ENCODE measurements around the gene TNFRSF17. TPM values are rescaled to one million over a fixed set of nuclear protein-coding genes. Genes with fewer than 3 reads are reported as not detected.

The TNFRSF17 gene
- polyA plus RNA-seq, 2 of the 4 experiments (the other 2 are of a cell fraction): not detected

DNA sequence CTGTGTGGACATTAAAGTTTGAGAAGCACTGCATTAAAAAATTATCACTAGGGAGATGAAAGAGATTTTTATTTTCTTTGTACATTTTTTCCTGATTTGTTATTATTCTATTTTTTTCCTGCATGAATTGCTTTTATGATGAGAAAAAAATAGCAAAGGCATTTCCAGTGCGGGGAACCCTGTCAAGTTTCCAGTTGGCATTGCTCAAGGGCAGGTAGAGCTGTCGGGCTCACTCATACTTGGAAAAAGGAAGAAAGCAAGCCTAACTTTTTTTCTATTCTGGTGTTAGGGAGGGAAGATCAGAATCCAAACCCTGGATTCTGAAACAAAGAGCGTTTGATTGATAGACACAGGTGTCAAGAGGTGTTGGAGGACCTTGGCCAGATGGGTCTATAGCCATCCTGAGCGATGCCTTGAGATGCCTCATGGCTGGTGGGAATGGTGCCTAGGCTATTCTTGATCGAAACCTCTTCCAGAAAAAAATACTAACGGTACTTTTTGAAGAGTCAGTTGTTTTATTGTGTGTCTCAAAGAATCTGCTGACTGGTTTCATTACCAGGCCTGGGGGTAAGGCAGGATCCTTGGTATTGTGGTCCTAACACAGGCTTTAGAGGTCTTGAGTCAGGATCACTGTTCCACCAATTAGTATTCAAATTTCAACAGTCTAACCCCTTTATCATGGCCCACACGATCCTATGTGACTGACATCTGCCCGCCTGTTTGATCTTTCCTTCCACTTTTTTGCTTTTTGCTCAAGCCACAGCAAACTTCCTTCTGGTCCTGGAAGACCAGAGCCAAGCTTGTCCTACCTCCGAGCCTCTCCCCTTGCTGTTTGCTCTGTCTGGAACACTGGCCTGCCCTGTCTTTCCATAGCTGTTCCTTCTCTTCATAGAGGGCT, 31.7 kb downstream of the TNFRSF17 start:
- no peaks in the 10 kb centered on the region for H3K4me1 ChIP-seq
- H3K27ac ChIP-seq: no peak overlapping the region
- no peaks in the 10 kb centered on the region for H3K9me3 ChIP-seq
- H3K4me3 ChIP-seq: no peak overlapping the region
- ChIA-PET CTCF (interaction anchor here (1.1 to 1.4 kb wide), 2 partner anchors 11 to 72 kb away, joined by 5 read pairs; no protein-coding TSS in a partner anchor), POLR2A (interaction anchor here (0.8 kb wide), 1 partner anchor 20 kb away, joined by 3 read pairs; the partner anchor contains the start of gene SNX29)
- 80% methylated on average over 9 of the region's 9 CpGs for WGBS (ENCODE audit: missing lambda C conversion rate)
- no peak for DNase-seq (ENCODE audit: low read depth in 1 of 2, low spot score in 1 of 2)
- TF ChIP-seq, protein P1, sequence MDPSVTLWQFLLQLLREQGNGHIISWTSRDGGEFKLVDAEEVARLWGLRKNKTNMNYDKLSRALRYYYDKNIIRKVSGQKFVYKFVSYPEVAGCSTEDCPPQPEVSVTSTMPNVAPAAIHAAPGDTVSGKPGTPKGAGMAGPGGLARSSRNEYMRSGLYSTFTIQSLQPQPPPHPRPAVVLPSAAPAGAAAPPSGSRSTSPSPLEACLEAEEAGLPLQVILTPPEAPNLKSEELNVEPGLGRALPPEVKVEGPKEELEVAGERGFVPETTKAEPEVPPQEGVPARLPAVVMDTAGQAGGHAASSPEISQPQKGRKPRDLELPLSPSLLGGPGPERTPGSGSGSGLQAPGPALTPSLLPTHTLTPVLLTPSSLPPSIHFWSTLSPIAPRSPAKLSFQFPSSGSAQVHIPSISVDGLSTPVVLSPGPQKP (IDR thresholded peaks at IDR 0.05; ENCODE audit: low read depth, low read length): no peak
- TF ChIP-seq, protein P2, sequence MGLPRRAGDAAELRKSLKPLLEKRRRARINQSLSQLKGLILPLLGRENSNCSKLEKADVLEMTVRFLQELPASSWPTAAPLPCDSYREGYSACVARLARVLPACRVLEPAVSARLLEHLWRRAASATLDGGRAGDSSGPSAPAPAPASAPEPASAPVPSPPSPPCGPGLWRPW (IDR thresholded peaks at IDR 0.05): no peak
- no peak for TF ChIP-seq TFCP2L1 (CRISPR knock-in tag; IDR thresholded peaks at IDR 0.05)
- TF ChIP-seq TP53 (CRISPR knock-in tag; IDR thresholded peaks at IDR 0.05): no peak
- TF ChIP-seq RARB (CRISPR knock-in tag; IDR thresholded peaks at IDR 0.05): no peak
- TF ChIP-seq, protein P3, sequence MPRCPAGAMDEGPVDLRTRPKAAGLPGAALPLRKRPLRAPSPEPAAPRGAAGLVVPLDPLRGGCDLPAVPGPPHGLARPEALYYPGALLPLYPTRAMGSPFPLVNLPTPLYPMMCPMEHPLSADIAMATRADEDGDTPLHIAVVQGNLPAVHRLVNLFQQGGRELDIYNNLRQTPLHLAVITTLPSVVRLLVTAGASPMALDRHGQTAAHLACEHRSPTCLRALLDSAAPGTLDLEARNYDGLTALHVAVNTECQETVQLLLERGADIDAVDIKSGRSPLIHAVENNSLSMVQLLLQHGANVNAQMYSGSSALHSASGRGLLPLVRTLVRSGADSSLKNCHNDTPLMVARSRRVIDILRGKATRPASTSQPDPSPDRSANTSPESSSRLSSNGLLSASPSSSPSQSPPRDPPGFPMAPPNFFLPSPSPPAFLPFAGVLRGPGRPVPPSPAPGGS (IDR thresholded peaks at IDR 0.05): no peak
- TF ChIP-seq, protein P4, sequence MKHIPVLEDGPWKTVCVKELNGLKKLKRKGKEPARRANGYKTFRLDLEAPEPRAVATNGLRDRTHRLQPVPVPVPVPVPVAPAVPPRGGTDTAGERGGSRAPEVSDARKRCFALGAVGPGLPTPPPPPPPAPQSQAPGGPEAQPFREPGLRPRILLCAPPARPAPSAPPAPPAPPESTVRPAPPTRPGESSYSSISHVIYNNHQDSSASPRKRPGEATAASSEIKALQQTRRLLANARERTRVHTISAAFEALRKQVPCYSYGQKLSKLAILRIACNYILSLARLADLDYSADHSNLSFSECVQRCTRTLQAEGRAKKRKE (CRISPR knock-in tag; IDR thresholded peaks at IDR 0.05; ENCODE audit: low read depth): no peak
- no peak for TF ChIP-seq RNF2 (IDR thresholded peaks at IDR 0.05; ENCODE audit: borderline replicate concordance, low read depth)
- no peak for TF ChIP-seq KDM5A (IDR thresholded peaks at IDR 0.05)
- no peak for TF ChIP-seq GATA3 (IDR thresholded peaks at IDR 0.05; ENCODE audit: borderline replicate concordance)
- FAIRE-seq: no peak
- ATAC-seq: no peak
- no peak overlapping the region for H3K4me2 ChIP-seq

DNA sequence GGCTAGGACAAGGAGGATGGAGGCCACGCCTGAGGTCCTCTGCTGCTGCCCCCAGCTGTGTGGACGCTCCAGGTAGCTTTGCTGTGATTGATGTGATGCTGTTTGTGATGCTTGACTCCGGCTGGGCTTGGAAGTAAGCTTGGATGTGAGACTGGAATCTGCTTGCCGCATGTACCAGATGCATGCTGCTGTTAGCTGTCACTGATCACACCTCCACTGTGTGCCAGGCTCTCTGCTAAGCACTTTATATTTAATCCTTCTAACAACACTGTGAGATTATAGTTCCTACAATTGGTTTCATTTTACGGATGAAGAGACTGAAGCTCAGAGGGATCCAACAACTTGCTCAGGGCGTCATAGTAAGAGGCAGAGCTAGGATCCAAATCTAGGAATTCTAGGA, 35.0 kb downstream of the TNFRSF17 start:
- FAIRE-seq (no peak), DNase-seq (ENCODE audit: low read depth in 1 of 2, low spot score in 1 of 2) (no peak), ATAC-seq (no peak)
- no peak overlapping the region for H3K4me3 ChIP-seq
- 79% methylated on average over 6 of the region's 6 CpGs for WGBS (ENCODE audit: missing lambda C conversion rate)
- ChIA-PET CTCF (interaction anchor here (0.9 to 2.3 kb wide), 4 partner anchors 19 to 68 kb away, joined by 3 to 9 read pairs (median 4); no protein-coding TSS in a partner anchor), POLR2A (interaction anchor here (1.6 kb wide), 1 partner anchor 23 kb away, joined by 5 read pairs; the partner anchor contains the start of gene SNX29)
- no peaks in the 10 kb centered on the region for H3K4me1 ChIP-seq
- H3K4me2 ChIP-seq: no peak overlapping the region
- H3K9me3 ChIP-seq: no peaks in the 10 kb centered on the region
- TF ChIP-seq ZFP36 (IDR thresholded peaks at IDR 0.05; ENCODE audit: borderline replicate concordance, partially characterized antibody) (no peak), ZSCAN20 (CRISPR knock-in tag; IDR thresholded peaks at IDR 0.05) (no peak), MAFK (IDR thresholded peaks at IDR 0.05; ENCODE audit: partially characterized antibody) (no peak), HDAC2 (IDR thresholded peaks at IDR 0.05) (no peak), MAZ (IDR thresholded peaks at IDR 0.05; ENCODE audit: borderline replicate concordance, low read depth, low read length) (no peak), FOSL2 (IDR thresholded peaks at IDR 0.05) (no peak), FOSL2 (CRISPR knock-in tag; IDR thresholded peaks at IDR 0.05) (no peak), CBX8 (IDR thresholded peaks at IDR 0.05) (no peak), POLR2AphosphoS2 (conservative IDR thresholded peaks at IDR 0.05; ENCODE audit: low read length) (no peak), CHD4 (IDR thresholded peaks at IDR 0.05; ENCODE audit: borderline replicate concordance) (no peak), SREBF2 (IDR thresholded peaks at IDR 0.05) (no peak), RCOR1 (IDR thresholded peaks at IDR 0.05; ENCODE audit: low read depth, low read length) (no peak)
- TF ChIP-seq, protein P5, sequence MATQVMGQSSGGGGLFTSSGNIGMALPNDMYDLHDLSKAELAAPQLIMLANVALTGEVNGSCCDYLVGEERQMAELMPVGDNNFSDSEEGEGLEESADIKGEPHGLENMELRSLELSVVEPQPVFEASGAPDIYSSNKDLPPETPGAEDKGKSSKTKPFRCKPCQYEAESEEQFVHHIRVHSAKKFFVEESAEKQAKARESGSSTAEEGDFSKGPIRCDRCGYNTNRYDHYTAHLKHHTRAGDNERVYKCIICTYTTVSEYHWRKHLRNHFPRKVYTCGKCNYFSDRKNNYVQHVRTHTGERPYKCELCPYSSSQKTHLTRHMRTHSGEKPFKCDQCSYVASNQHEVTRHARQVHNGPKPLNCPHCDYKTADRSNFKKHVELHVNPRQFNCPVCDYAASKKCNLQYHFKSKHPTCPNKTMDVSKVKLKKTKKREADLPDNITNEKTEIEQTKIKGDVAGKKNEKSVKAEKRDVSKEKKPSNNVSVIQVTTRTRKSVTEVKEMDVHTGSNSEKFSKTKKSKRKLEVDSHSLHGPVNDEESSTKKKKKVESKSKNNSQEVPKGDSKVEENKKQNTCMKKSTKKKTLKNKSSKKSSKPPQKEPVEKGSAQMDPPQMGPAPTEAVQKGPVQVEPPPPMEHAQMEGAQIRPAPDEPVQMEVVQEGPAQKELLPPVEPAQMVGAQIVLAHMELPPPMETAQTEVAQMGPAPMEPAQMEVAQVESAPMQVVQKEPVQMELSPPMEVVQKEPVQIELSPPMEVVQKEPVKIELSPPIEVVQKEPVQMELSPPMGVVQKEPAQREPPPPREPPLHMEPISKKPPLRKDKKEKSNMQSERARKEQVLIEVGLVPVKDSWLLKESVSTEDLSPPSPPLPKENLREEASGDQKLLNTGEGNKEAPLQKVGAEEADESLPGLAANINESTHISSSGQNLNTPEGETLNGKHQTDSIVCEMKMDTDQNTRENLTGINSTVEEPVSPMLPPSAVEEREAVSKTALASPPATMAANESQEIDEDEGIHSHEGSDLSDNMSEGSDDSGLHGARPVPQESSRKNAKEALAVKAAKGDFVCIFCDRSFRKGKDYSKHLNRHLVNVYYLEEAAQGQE (IDR thresholded peaks at IDR 0.05): no peak
- TF ChIP-seq, protein P6, sequence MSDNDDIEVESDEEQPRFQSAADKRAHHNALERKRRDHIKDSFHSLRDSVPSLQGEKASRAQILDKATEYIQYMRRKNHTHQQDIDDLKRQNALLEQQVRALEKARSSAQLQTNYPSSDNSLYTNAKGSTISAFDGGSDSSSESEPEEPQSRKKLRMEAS (IDR thresholded peaks at IDR 0.05): no peak
- no peak overlapping the region for H3K27ac ChIP-seq

All from A549 (cell line).